ENCODE data around the gene HES6. TPM values are rescaled to one million over a fixed set of nuclear protein-coding genes. Genes with fewer than 3 reads are reported as not detected.

Gene HES6
- total and polyA plus RNA-seq, 8 donors: 4.9 to 22.7 (median 16.0) TPM

DNA sequence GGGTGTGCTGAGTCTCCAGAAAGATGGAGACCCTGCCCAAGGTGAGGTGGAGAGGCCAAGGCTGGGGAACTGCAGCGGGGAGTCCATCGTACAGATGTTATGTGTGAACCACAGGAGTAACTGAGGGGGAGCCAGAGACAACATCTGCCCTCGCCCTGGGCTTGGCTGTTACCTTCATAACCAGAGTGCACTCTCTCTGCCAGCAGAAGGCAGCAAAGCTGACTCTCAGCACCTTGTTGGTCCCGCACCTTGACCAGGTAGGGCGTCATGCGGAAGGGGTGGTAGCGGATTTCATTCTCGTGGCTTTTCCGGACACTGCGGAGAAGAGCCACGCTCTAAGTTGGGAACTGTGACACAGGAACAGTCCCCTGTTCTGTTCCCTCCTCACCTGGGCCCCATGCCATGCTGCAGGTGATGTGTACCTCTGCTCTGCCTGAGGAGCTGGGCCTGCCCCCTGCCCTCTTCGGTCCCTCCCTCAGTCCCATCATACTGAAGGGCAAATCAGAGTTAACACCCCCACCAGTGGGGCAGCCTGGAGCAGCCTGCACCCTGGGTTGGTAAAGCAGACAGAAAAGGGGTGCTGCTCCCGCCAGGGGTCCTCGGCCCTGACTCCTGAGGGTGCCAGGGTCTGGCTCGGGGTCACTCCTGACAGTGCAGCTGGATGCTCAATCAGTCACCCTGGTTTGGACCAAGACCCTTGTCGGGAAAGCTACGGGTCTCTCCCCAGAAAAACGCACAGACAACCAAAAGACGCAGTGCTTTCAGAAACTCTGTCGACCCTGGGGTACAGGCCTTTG lies 28.2 kb upstream of the HES6 start:
- TF ChIP-seq, protein P1, sequence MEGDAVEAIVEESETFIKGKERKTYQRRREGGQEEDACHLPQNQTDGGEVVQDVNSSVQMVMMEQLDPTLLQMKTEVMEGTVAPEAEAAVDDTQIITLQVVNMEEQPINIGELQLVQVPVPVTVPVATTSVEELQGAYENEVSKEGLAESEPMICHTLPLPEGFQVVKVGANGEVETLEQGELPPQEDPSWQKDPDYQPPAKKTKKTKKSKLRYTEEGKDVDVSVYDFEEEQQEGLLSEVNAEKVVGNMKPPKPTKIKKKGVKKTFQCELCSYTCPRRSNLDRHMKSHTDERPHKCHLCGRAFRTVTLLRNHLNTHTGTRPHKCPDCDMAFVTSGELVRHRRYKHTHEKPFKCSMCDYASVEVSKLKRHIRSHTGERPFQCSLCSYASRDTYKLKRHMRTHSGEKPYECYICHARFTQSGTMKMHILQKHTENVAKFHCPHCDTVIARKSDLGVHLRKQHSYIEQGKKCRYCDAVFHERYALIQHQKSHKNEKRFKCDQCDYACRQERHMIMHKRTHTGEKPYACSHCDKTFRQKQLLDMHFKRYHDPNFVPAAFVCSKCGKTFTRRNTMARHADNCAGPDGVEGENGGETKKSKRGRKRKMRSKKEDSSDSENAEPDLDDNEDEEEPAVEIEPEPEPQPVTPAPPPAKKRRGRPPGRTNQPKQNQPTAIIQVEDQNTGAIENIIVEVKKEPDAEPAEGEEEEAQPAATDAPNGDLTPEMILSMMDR (IDR thresholded peaks at IDR 0.05): no peak
- Histone ChIP-seq H3K4me1 (peaks cover 0 to 4% (median 0%) of the 10 kb centered on the region in 3 donors), H3K4me3 (no peak overlapping the region), H3K36me3 (peaks cover 0 to 52% (median 40%) of the 10 kb centered on the region in 3 donors), H3K9me3 (no peaks in the 10 kb centered on the region), H3K27ac (no peak overlapping the region), H3K27me3 (no peaks in the 10 kb centered on the region)
- FAIRE-seq: no peak
- DNase-seq: peak in 1 of 6 donors; percentile 48
- no peak for ATAC-seq
- intact Hi-C loops (cut with DNase I): loop anchor here in 1 of 3 donors (10.0 kb wide), 1 partner anchor 57 kb away; the partner anchor contains the start of gene TRAF3IP1
- WGBS, 2 donors: 91 to 92% methylated on average over 20 of the region's 20 CpGs

DNA sequence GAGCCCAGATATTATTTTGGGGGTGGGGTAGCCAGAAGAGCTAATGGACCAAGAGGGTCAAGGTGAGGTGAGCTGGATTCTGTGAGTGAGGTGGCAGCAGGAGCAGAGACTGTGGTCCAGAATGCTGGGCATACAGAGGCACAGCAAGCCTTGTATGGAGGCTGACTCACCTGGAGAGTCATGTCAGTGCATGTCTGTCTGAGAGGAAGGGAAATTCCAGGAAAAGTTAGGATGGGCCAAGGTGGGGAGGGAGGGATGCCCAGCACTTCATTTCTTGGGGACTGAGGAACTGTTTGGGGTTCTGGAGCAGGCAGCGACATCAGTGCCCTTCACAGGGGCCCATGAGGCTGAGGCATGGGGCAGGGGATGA lies 27.5 kb upstream of the HES6 start:
- ATAC-seq (peak in 2 of 4 donors; percentile 9 to 23), FAIRE-seq (no peak), DNase-seq (no peak)
- Histone ChIP-seq H3K4me1 (peaks cover 0 to 4% (median 0%) of the 10 kb centered on the region in 3 donors), H3K27me3 (no peaks in the 10 kb centered on the region), H3K27ac (peak overlapping the region in 1 of 4 donors; percentile 11), H3K4me3 (no peak overlapping the region), H3K9me3 (no peaks in the 10 kb centered on the region), H3K36me3 (peaks cover 2 to 47% (median 33%) of the 10 kb centered on the region in 3 donors)
- WGBS, 2 donors: 98 to 100% methylated on average over 1 of the region's 1 CpG
- TF ChIP-seq, protein P1 (IDR thresholded peaks at IDR 0.05): no peak
- intact Hi-C loops (cut with DNase I): loop anchor here in 1 of 3 donors (10.0 kb wide), 1 partner anchor 57 kb away; the partner anchor contains the start of gene TRAF3IP1

DNA sequence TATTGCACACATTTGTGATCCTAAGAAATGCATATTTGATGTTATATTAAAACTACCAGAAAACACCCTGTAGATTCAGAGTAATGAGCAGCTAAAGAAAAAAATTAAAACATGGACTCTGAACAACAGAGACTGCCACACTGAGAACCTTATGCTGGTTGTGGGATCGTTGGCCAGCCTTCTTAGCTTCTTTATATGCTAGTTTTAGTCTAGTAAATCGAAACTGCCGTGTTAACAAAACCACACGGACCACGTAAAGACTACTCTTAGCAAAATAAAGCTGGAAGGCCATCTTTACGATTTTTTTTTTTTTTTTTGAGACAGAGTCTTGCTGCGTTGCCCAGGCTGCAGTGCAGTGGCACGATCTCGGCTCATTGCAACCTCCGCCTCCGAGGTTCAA lies 25.8 kb upstream of the HES6 start:
- peaks cover 2 to 43% (median 23%) of the 10 kb centered on the region in 3 donors for H3K36me3 ChIP-seq

DNA sequence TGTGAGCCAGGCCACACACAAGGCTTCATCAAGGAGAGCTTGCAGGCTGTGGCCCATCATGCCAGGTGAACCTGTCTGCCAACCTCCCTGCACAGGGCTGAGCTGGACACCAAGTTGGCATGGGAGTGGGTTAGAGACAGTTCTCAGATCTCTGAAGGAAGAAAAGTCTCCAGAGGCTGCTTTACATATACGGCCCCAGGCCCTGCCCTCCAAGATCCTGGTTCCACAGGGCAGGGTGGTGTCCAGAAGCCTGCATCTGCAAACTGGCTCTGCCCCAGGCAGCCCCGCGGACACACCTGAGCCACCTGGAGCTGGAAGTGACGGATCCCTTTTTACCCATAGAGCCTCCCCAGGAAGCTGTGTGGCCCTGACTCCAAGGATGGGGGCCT lies 24.2 kb upstream of the HES6 start:
- TF ChIP-seq, protein P1 (IDR thresholded peaks at IDR 0.05): no peak
- Histone ChIP-seq H3K36me3 (peaks cover 2 to 43% (median 25%) of the 10 kb centered on the region in 3 donors), H3K27ac (peak overlapping the region in 3 of 4 donors; percentile 28 to 36 (median 34)), H3K27me3 (no peaks in the 10 kb centered on the region), H3K9me3 (no peaks in the 10 kb centered on the region), H3K4me3 (no peak overlapping the region), H3K4me1 (peaks cover 0 to 4% (median 0%) of the 10 kb centered on the region in 3 donors)
- intact Hi-C loops (cut with DNase I): loop anchor here in 2 of 3 donors (5.0 to 10.0 kb wide), 2 partner anchors 61 to 73 kb away; partner anchors contain the start of gene TRAF3IP1 (in 1 of the 2)
- peak in 1 of 6 donors; percentile 48 for DNase-seq
- WGBS, 2 donors: 72 to 80% methylated on average over 4 of the region's 4 CpGs
- ATAC-seq: peak in 3 of 4 donors; percentile 8 to 26 (median 24)
- FAIRE-seq: no peak

More for the DNA sequence above, 25.8 kb upstream of the HES6 start:
- ATAC-seq (no peak), DNase-seq (peak in 1 of 6 donors; percentile 18), FAIRE-seq (no peak)
- H3K9me3 ChIP-seq: no peaks in the 10 kb centered on the region
- 88 to 90% methylated on average over 11 of the region's 11 CpGs for whole genome bisulfite sequencing, 2 donors
- intact Hi-C loops (cut with DNase I): loop anchor here in 1 of 3 donors (10.0 kb wide), 1 partner anchor 59 kb away; the partner anchor contains the start of gene TRAF3IP1
- TF ChIP-seq, protein P1 (IDR thresholded peaks at IDR 0.05): no peak
- H3K4me1 ChIP-seq: peaks cover 0 to 4% (median 0%) of the 10 kb centered on the region in 3 donors
- no peak overlapping the region for H3K27ac ChIP-seq
- no peak overlapping the region for H3K4me3 ChIP-seq
- H3K27me3 ChIP-seq: no peaks in the 10 kb centered on the region
